Measurements from ENCODE around the gene SLC41A1.

SLC41A1 gene

DNA sequence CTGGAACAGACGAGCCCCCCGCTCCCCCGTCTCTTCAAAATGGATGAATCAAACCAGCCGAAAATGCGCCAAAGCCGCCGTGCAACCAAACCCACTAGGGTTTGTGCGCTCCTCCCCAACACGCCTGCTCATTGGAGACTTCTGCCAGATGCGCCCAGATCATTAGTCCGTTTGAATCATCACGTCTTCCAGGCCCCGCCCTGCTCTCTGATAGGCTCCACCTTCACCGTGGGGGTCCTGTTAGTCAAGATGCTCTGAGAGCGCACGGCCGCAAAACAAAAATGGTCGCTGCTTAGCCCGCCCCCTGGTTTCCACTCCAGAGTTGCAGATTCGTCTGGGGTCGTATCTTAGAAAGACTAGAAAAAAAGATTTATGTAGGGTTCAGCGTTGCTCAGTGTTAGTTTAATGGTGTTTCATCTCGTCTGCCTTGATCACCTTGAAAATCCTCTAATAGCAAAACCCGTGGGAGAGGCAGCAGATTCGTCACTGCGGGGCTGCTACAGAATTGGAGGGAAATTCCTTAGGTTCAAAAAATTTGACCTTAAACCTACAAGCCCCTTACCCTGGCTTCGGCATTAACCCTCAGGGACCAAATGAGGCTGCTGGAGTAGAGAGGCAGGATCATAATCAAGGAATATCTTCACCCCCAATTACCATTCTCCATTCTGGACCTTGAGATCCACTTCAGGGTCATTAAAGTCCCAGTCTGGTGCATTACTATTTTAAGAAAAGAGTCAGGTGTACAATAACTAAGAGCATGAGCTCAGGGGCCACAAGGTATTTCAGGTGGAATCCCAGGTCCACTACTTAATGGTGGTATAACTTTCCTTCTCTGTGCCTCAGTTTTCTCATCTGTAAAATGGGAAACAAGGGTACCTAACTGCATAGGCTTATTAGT is 62.6 kb downstream of the SLC41A1 start, which contains the start of gene NUCKS1:
Gene NUCKS1 (minus strand): TSS at position 45 of the 898 bp plus-strand sequence. CDS start 209 bp downstream, outside the sequence.
- DNase-seq = peak; percentile 97

DNA sequence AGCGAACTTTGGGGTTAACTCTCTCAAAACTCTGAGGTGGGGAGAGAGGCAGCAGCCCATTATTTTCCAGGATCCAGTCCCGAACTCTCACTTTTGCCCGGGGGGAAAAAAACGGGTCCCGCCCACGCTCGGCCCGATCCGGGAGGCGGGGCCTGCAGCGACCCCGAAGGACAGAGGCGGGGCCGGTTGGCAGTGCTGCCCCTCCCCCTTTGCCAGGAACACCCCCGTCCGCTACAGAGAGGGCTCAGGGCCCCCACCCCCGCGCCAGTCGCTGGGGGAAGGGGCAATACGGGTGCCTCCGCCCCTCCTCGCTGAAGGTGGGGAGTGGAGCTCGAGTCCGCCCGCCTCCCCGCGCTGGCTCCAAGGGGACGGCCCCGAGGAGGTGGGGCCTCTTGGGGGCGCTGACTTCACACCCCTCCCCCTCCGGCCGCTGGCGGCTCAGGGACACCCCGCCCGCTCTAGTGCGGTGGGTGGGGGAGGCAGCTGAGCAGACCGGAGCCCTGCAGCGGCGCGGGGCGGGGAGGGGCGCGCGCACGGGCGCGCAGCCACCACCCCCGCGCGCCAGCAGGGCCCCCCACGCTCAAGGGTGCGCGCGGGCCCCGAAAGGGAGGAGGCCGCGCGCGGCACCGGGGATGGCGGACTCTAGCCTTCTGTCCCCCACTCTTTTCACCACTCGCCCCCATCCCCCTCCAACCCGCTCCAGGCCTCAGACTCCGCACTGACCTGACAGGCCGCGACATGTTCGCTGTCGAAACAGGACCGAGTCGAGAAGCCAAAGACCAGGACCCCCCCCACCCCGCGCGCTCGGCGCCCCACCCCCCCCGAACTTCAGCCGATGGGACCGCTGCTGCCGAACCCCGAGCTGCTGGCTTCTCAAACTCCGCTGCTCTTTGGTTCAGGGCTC is 63.5 kb downstream of the SLC41A1 start:
- peak; percentile 96 for DNase-seq

DNA sequence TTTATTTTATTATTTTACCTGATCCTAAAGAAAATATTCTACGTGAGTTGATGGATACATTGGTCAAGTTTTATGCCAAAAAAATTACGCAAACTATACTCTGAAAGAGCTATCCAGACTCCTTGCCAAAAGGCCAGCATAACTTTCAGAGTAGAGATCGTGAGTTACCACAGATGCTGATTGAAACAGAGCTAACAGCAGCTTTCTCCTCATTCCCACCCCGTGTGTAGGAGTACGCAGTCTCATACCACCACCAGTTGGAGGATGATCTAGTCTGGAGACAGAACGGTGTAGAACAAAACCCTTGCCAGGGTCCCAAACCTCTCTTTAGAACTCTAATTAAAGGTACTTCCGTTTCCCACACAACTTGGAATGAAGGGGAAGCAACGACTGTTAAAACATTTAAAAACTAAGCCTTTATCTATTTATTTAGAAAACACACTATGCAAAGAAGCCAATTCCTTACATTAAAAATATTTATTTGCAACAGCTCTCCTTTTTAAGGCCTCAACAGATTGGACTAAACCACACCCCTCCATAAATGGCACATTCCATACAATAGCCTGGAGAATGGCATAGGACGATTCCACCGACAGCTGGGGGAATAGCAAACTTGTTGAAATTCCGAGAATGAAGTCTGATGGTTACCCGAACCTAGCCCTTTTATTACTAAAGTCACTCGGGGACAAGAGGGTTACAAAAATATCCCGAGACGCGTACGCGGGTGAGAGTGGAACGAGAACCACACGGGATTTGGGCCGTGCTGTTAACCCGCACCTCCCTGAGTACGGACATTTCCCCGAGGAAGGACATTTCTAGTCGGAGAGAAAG is 64.4 kb downstream of the SLC41A1 start:
- peak; percentile 66 for DNase-seq

DNA sequence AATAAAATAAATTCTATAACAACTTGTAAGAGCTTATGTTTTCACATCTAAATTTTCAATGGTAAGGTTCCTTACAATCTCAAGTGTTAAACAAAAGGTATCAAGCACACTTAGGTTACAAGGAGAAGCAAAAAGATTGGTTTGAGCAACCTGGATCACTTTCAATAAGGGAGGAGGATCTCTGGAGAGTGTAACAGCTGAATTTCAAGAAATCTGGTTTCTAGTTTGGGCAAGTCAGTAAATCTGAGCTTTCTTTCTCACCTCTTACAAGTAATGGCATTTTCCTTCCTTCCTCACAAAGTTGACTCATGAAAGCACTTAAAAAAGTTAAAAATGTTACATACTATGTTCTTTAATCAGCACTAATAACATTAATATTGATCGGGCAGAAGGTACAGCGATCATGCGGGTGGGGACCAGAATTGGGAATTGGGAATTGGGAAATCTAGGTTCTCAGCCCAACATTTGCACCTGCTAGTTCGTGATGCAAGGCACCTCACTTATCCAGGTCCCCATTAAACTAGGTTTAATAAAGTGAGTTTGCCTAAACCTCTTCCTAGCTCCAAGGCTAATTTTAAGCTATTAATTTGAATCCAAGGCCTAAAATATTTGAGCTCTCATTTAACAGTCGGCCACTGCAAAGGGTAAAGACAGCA is 66.1 kb downstream of the SLC41A1 start:
- DNase-seq = no peak

DNA sequence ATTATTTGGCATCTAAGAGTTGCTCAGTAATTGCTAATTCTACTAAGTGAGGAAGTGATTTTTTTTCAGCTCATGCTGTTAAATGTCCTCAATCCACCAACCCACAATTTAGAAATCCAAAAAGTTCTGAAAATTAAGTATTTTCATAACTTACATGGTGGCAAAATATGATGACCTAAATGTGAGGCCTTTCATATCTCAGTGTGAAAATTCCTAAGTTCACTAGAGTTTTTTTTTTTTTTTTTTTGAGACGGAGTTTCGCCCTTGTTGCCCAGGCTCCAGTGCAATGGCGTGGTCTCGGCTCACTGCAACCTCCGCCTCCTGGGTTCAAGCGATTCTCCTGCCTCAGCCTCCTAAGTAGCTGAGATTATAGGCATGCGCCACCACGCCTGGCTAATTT is 68.6 kb downstream of the SLC41A1 start:
- DNase-seq = no peak

DNA sequence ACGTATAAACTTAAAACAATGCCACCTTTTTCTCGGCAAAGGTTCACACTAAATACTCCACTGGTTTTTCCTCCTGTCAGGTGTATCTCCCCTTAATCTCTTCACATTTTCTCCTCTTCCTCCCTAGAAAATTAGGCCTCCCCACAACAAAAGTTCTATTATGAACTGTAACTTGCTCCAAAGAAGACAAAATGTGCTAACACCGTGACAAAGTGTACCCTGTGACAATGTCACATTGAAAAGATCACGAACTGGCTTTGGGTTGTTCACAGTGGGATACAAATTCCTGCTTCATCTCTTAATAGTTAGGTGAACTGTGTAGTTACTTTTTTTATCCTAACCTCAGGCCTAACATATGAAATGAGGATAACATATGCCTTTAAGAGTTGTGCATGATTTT is 69.0 kb downstream of the SLC41A1 start:
- DNase-seq = no peak

DNA sequence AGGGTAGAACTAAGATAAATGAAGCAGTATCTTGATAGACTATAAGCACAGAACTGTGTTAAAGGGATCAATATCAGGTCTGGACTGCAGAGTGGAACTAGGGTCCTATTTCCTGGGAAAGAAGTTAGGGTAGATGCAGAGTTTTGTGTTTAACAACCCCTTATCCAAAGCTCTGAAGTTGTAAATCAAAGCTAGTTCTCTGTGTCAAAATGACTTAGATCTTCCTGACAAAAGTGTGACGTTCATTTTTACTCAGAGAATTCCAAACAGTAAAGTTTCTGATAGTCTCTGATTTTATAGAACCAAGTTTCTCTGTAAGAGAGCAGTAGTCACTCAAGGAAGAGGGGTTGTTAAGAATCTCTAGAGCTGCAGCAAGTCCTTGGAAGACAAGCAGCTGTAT is 71.3 kb downstream of the SLC41A1 start:
- no peak for DNase-seq

DNA sequence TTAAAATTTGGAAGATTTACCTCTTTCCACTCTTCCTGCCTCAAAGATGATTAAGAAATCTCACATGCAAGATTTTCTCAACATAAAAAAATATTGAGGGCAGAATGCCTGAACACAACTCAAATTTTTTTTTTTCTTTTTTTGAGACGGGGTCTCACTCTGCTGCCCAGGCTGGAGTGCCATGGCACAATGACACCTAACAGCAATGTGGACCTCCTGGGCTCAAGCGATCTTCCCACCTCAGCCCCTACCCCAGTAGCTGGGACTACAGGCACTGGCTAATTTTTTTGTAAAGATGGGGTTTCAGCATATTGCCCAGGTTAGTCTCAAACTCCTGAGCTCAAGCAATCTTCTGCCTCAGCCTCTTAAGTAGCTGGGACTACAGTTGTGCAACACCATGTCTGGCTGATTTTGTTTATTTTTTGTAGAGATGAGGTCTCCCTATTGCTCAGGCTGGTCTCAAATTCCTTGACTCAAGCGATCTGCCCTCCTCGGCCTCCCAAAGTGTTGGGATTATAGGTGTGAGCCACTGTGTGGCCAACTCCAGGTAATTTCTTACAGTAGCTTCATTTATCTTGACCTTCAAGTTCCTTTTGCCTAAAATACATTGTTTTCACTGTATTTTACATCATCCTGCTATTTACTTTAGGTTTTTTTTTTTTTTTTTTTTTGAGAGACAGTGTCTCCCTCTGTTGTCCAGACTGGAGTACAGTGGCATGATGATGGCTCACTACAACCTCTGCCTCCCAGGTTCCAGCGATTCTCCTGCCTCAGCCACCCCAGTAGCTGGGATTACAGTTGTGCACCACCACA is 73.4 kb downstream of the SLC41A1 start:
- DNase-seq = no peak

Measured in NCI-H226 (cell line).